OCI-LY3 (cell line): ENCODE measurements around the gene ELF1.
"Not testable (repeated sequence)": the region's sequence is repeated elsewhere in the genome, so short reads cannot be mapped to it uniquely, and the experiment has no call there.

ENCODE experiments used
- H2AFZ ChIP-seq: fragments of 200-600, 300-600 bp; shearing (Covaris generic); 2 replicates; pipeline ENCODE4 v1.6.0; 2014; ENCODE audit warnings: antibody characterized with exemption, low read depth, low read length
- H3K27ac ChIP-seq: fragments of 200-600, 300-600 bp; sonication (generic); 2 replicates; pipeline ENCODE4 v1.5.1; 2014; ENCODE audit warnings: mild to moderate bottlenecking, low read length, moderate library complexity, mixed read lengths
- H3K27me3 ChIP-seq: fragments of 200-600, 300-600 bp; sonication (generic); 2 replicates; pipeline ENCODE4 v1.6.1; 2014; ENCODE audit warnings: low read depth, low read length, mixed read lengths
- H3K36me3 ChIP-seq: fragments of 200-600, 300-600 bp; sonication (generic); replicated peaks from 2 replicates; pipeline ENCODE3; 2014; ENCODE audit warnings: low read depth, low read length, mixed read lengths
- H3K4me1 ChIP-seq: fragments of 300-600, 200-600 bp; sonication (generic); 2 replicates; pipeline ENCODE4 v1.6.1; 2014; ENCODE audit warnings: low read length, mixed read lengths
- H3K4me2 ChIP-seq: fragments of 200-600, 300-600 bp; sonication (generic); 2 replicates; pipeline ENCODE4 v1.6.1; 2014; ENCODE audit warnings: low read length, mixed read lengths
- H3K4me3 ChIP-seq: fragments of 300-600, 200-600 bp; sonication (generic); 2 replicates; pipeline ENCODE4 v1.5.1; 2014; ENCODE audit warnings: antibody characterized with exemption, mild to moderate bottlenecking, low read length, moderate library complexity
- H3K79me2 ChIP-seq: fragments of 300-600, 200-600 bp; shearing (Covaris generic); 2 replicates; pipeline ENCODE4 v1.6.1; 2014; ENCODE audit warnings: mild to moderate bottlenecking, low read length, mixed read lengths
- H3K9ac ChIP-seq: fragments of 300-600, 200-600 bp; shearing (Covaris generic); 2 replicates; pipeline ENCODE4 v1.6.0; 2014; ENCODE audit warnings: mild to moderate bottlenecking, low read length, moderate library complexity
- H3K9me3 ChIP-seq: fragments of 200-600, 300-600 bp; shearing (Covaris generic); 2 replicates; pipeline ENCODE4 v1.6.1; 2014; ENCODE audit warnings: low read length, mixed read lengths; ENCODE audit not compliant: insufficient read depth
- H4K20me1 ChIP-seq: fragments of 200-600, 300-600 bp; sonication (generic); 2 replicates; pipeline ENCODE4 v1.6.1; 2016; ENCODE audit warnings: low read length, mixed read lengths; ENCODE audit not compliant: insufficient read depth
- CTCF ChIP-seq: fragments of 200-600, 300-600 bp; sonication (generic); IDR thresholded peaks from 2 replicates; pipeline ENCODE4 v1.5.1; 2014; ENCODE audit warnings: antibody characterized with exemption, low read length, low read depth
- EZH2phosphoT487 ChIP-seq: fragments of 200-600 bp; shearing (Covaris generic); IDR thresholded peaks from 2 replicates; pipeline ENCODE4 v1.6.1; 2018; ENCODE audit warnings: antibody characterized with exemption, mixed run types, low read depth

ELF1 gene

GRCh38 chr13:40897053-40897452, 122.1 kb downstream of the ELF1 start:
- Histone ChIP-seq H3K36me3 (no peaks in the 10 kb centered on the region), H3K9ac (no peak overlapping the region), H3K27me3 (no peaks in the 10 kb centered on the region), H3K4me2 (no peak overlapping the region), H3K4me1 (no peaks in the 10 kb centered on the region), H3K9me3 (no peaks in the 10 kb centered on the region), H2AFZ (no peak overlapping the region), H3K4me3 (no peak overlapping the region), H3K27ac (no peak overlapping the region), H3K79me2 (no peaks in the 10 kb centered on the region), H4K20me1 (no peaks in the 10 kb centered on the region)
- TF ChIP-seq CTCF = no peak
- TF ChIP-seq EZH2phosphoT487 = no peak

GRCh38 chr13:40895227-40896184, 123.6 kb downstream of the ELF1 start:
- Histone ChIP-seq H2AFZ (no peak overlapping the region), H3K9me3 (no peaks in the 10 kb centered on the region), H4K20me1 (no peaks in the 10 kb centered on the region), H3K27me3 (no peaks in the 10 kb centered on the region), H3K27ac (no peak overlapping the region), H3K79me2 (no peaks in the 10 kb centered on the region), H3K4me2 (no peak overlapping the region), H3K36me3 (no peaks in the 10 kb centered on the region), H3K4me1 (no peaks in the 10 kb centered on the region), H3K9ac (no peak overlapping the region), H3K4me3 (no peak overlapping the region)
- no peak for TF ChIP-seq EZH2phosphoT487

- H4K20me1 ChIP-seq, H3K4me1 ChIP-seq, H3K27me3 ChIP-seq, H3K4me3 ChIP-seq, H3K9me3 ChIP-seq, H3K9ac ChIP-seq, H3K79me2 ChIP-seq, H3K36me3 ChIP-seq, H3K27ac ChIP-seq, H3K4me2 ChIP-seq, H2AFZ ChIP-seq: not testable (repeated sequence)
Observed at GRCh38 chr13:40893573-40893972, 125.5 kb downstream of the ELF1 start.

GRCh38 chr13:40886017-40886416, 133.1 kb downstream of the ELF1 start:
- no peak overlapping the region for H3K4me3 ChIP-seq
- TF ChIP-seq CTCF (no peak), EZH2phosphoT487 (no peak)
- no peaks in the 10 kb centered on the region for H3K79me2 ChIP-seq

GRCh38 chr13:40884175-40884574, 134.9 kb downstream of the ELF1 start:
- not testable (repeated sequence) for H3K79me2 ChIP-seq, H3K27ac ChIP-seq, H3K9me3 ChIP-seq, H3K9ac ChIP-seq, H3K4me3 ChIP-seq, H3K27me3 ChIP-seq, H3K4me2 ChIP-seq, H2AFZ ChIP-seq, H4K20me1 ChIP-seq, H3K36me3 ChIP-seq, H3K4me1 ChIP-seq

More at GRCh38 chr13:40886017-40886416, 133.1 kb downstream of the ELF1 start:
- no peaks in the 10 kb centered on the region for H3K27me3 ChIP-seq
- no peaks in the 10 kb centered on the region for H4K20me1 ChIP-seq
- no peak overlapping the region for H3K9ac ChIP-seq
- H3K4me1 ChIP-seq = peaks cover under 1% of the 10 kb centered on the region; the same call in 1 of the 2 replicates
- H2AFZ ChIP-seq = no peak overlapping the region
- H3K4me2 ChIP-seq = no peak overlapping the region
- H3K9me3 ChIP-seq = no peaks in the 10 kb centered on the region
- no peak overlapping the region for H3K27ac ChIP-seq
- H3K36me3 ChIP-seq = no peaks in the 10 kb centered on the region
